Smooth muscle cell (in vitro differentiated cells): ENCODE measurements around the gene SLC2A1. TPM values are rescaled to one million over a fixed set of nuclear protein-coding genes. Genes with fewer than 3 reads are reported as not detected.

Experiments used
- polyA plus RNA-seq: library from polyadenylated mRNA; unstranded; fragments of >200 nt; fragmentation: Nextera tagmentation; extraction: Ambion mirVana; gene quantifications from 2 replicates; pipeline ENCODE4 v1.2.1, GENCODE V29; 2016
- small RNA-seq: library from RNA; depleted of rRNA; stranded (forward); fragments of <200 nt; gene quantifications from one replicate; pipeline ENCODE3, GENCODE V24; 2014
- total RNA-seq: library from RNA; depleted of rRNA; stranded (reverse); fragments of >200 nt; gene quantifications from 2 replicates; pipeline ENCODE4 v1.2.3, GENCODE V29; 2014

Gene SLC2A1
- total and polyA plus RNA-seq, 2 experiments from 2014 or later: 275 to 1,091 TPM

Small RNA genes lying within 50 kb of the gene (small RNA-seq; reads per million reads assigned to genes)
- gene RNU6-880P: not detected

Other genes starting within 250 kb of the SLC2A1 start
- gene CLDN19, start 218.6 kb downstream of the SLC2A1 start, total RNA-seq: 0.67 and 1.0 TPM in 2 replicates
- gene CLDN19, start 218.6 kb downstream of the SLC2A1 start, polyA plus RNA-seq: 2.4 and 2.9 TPM in 2 replicates
- 256 and 273 TPM in 2 replicates for gene P3H1, start 191.8 kb downstream of the SLC2A1 start, total RNA-seq
- 336 and 535 TPM in 2 replicates for gene P3H1, start 191.8 kb downstream of the SLC2A1 start, polyA plus RNA-seq
- 1.8 and 7.3 TPM in 2 replicates for gene C1orf50, start 191.6 kb downstream of the SLC2A1 start, total RNA-seq
- 9.7 and 11.5 TPM in 2 replicates for gene C1orf50, start 191.6 kb downstream of the SLC2A1 start, polyA plus RNA-seq
- 0.09 and 0.36 TPM in 2 replicates for gene TMEM269, start 173.9 kb downstream of the SLC2A1 start, total RNA-seq
- gene TMEM269, start 173.9 kb downstream of the SLC2A1 start, polyA plus RNA-seq: 0.09 and 0.15 TPM in 2 replicates
- gene ERMAP, start 141.7 kb downstream of the SLC2A1 start, total RNA-seq: 5.1 and 11.8 TPM in 2 replicates
- 4.1 and 4.6 TPM in 2 replicates for gene ERMAP, start 141.7 kb downstream of the SLC2A1 start, polyA plus RNA-seq
- 32.5 and 35.0 TPM in 2 replicates for gene SVBP, start 141.5 kb downstream of the SLC2A1 start, total RNA-seq
- gene SVBP, start 141.5 kb downstream of the SLC2A1 start, polyA plus RNA-seq: 31.5 and 32.8 TPM in 2 replicates
- gene ZNF691, start 112.3 kb downstream of the SLC2A1 start, total RNA-seq: 4.2 and 7.2 TPM in 2 replicates
- 4.8 and 10.2 TPM in 2 replicates for gene ZNF691, start 112.3 kb downstream of the SLC2A1 start, polyA plus RNA-seq
- 51.8 and 52.0 TPM in 2 replicates for gene EBNA1BP2, start 213.4 kb upstream of the SLC2A1 start, total RNA-seq
- 85.9 and 102 TPM in 2 replicates for gene EBNA1BP2, start 213.4 kb upstream of the SLC2A1 start, polyA plus RNA-seq
- 0.13 TPM in 1 of 2 replicates, not detected in the other for gene CFAP57, start 213.5 kb upstream of the SLC2A1 start, total RNA-seq
- gene CFAP57, start 213.5 kb upstream of the SLC2A1 start, polyA plus RNA-seq: 0.22 and 0.79 TPM in 2 replicates